HCT116 (cell line): ENCODE measurements around the gene BRICD5. TPM values are rescaled to one million over a fixed set of nuclear protein-coding genes. Genes with fewer than 3 reads are reported as not detected.

ENCODE experiments used
- ATAC-seq: fragments of 200-7000 bp; cut with Tn5 transposase; 2 replicates; pipeline ENCODE4 v1.9.1; 2020; ENCODE audit warnings: mild to moderate bottlenecking, moderate library complexity
- BruUV-seq: library from RNA; stranded (reverse); fragments of 400-500 nt; replicated peaks from 2 replicates; lab custom pipeline; 2021; lab: Mats Ljungman, UMichigan
- CTCF ChIA-PET: fragments of 300-600 bp; sonication (Branson Sonifier 250); formaldehyde crosslinking; loops from one replicate; lab custom pipeline; 2021; ENCODE audit warnings: antibody characterized with exemption; lab: Charles Lee
- POLR2A ChIA-PET: fragments of 300-600, 350-600 bp; sonication (Branson Sonifier 250); formaldehyde crosslinking; loops from one replicate; lab custom pipeline; 2021; ENCODE audit warnings: antibody characterized with exemption; lab: Charles Lee
- RAD21 ChIA-PET, 2 experiments: fragments of 300-600 bp; sonication (Branson Sonifier 250); formaldehyde crosslinking; loops; one replicate each; lab custom pipeline; 2023; ENCODE audit warnings: low total read pairs in 2 of 2; ENCODE audit not compliant: uncharacterized antibody in 2 of 2, unreplicated experiment in 2 of 2, low non-redundant PET in 1 of 2; lab: Charles Lee
- DNase-seq: peaks from one replicate; pipeline ENCODE4 v3.0.0-alpha.2; 2010; ENCODE audit warnings: low read depth, low spot score
- H2AFZ ChIP-seq: fragments of 200-600 bp; shearing (Covaris generic), sonication (generic); 2 replicates; pipeline ENCODE4 v1.6.1; 2017; ENCODE audit warnings: low read depth, mixed run types, mixed read lengths, antibody characterized with exemption, low read length; ENCODE audit not compliant: poor library complexity, severe bottlenecking
- H3K27ac ChIP-seq: 2 replicates; pipeline ENCODE4 v1.5.1; 2012; ENCODE audit warnings: low read depth, low read length
- H3K27me3 ChIP-seq: fragments of 200-600 bp; sonication (generic); 2 replicates; pipeline ENCODE4 v1.6.1; 2016; ENCODE audit warnings: mixed run types, low read length, mixed read lengths; ENCODE audit not compliant: insufficient read depth
- H3K36me3 ChIP-seq, 2 experiments: fragments of 200-500 bp in 1 of 2; fragments of 200-600 bp in 1 of 2; sonication (Bioruptor generic) in 1 of 2; sonication (generic) in 1 of 2; 2 replicates each; pipeline versions ENCODE4 v1.5.1 to v1.6.1; 2014 to 2016; ENCODE audit warnings: low read length in 2 of 2, inconsistent platforms in 1 of 2, mixed read lengths in 1 of 2, mixed run types in 1 of 2; ENCODE audit not compliant: insufficient read depth in 2 of 2, control insufficient read depth in 1 of 2
- H3K4me1 ChIP-seq, 2 experiments: fragments of 200-600 bp in 1 of 2; sonication (generic) in 1 of 2; 2 replicates each; pipeline versions ENCODE4 v1.5.1 to v1.6.1; 2012 to 2017; ENCODE audit warnings: low read length in 2 of 2, inconsistent platforms in 1 of 2, mild to moderate bottlenecking in 1 of 2, mixed read lengths in 1 of 2, mixed run types in 1 of 2, moderate library complexity in 1 of 2; ENCODE audit not compliant: insufficient read depth in 2 of 2, control insufficient read depth in 1 of 2
- H3K4me2 ChIP-seq: fragments of 200-600 bp; sonication (generic); 2 replicates; pipeline ENCODE4 v1.6.1; 2017; ENCODE audit warnings: mixed run types, low read length, mixed read lengths
- H3K4me3 ChIP-seq, 2 experiments: fragments of 200-600 bp in 1 of 2; sonication (generic) in 1 of 2; replicated peaks in 1 of 2; 2 replicates each; pipeline ENCODE4 v1.5.1; 2011 to 2016; ENCODE audit warnings: low read length in 2 of 2, control low read depth in 1 of 2, low read depth in 1 of 2, mild to moderate bottlenecking in 1 of 2, mixed read lengths in 1 of 2, mixed run types in 1 of 2
- H3K79me2 ChIP-seq: fragments of 200-600 bp; sonication (generic); 2 replicates; pipeline ENCODE4 v1.6.1; 2017; ENCODE audit warnings: mild to moderate bottlenecking, mixed run types, low read length, moderate library complexity, mixed read lengths; ENCODE audit not compliant: insufficient read depth
- H3K9ac ChIP-seq: fragments of 200-600 bp; sonication (generic); 2 replicates; pipeline ENCODE4 v1.6.1; 2016; ENCODE audit warnings: low read length, mixed read lengths
- H3K9me2 ChIP-seq: fragments of 200-600 bp; sonication (generic), shearing (Covaris generic); 2 replicates; pipeline ENCODE4 v1.6.1; 2017; ENCODE audit warnings: mixed run types, mild to moderate bottlenecking, moderate library complexity; ENCODE audit not compliant: insufficient read depth
- H3K9me3 ChIP-seq, 2 experiments: fragments of 200-500 bp in 1 of 2; fragments of 200-600 bp in 1 of 2; sonication (Bioruptor generic) in 1 of 2; sonication (generic) in 1 of 2; 2 replicates each; pipeline ENCODE4 v1.6.1; 2014 to 2017; ENCODE audit warnings: low read length in 2 of 2, mixed read lengths in 2 of 2, inconsistent platforms in 1 of 2, low read depth in 1 of 2, mild to moderate bottlenecking in 1 of 2, mixed run types in 1 of 2, moderate library complexity in 1 of 2; ENCODE audit not compliant: control insufficient read depth in 1 of 2, insufficient read depth in 1 of 2
- H4K20me1 ChIP-seq: fragments of 200-600 bp; sonication (generic), shearing (Covaris generic); 2 replicates; pipeline ENCODE4 v1.6.1; 2017; ENCODE audit warnings: mixed run types, mild to moderate bottlenecking, moderate library complexity; ENCODE audit not compliant: insufficient read depth
- EGR1 ChIP-seq: IDR thresholded peaks from 2 replicates; pipeline ENCODE4 v1.6.1; 2012; ENCODE audit warnings: low read depth
- EZH2 ChIP-seq: fragments of 200-600 bp; sonication (generic); IDR thresholded peaks from 2 replicates; pipeline ENCODE4 v1.6.1; 2017; ENCODE audit warnings: antibody characterized with exemption, mixed run types
- FOSL1 ChIP-seq: IDR thresholded peaks from 2 replicates; pipeline ENCODE4 v1.6.1; 2012; ENCODE audit warnings: low read depth
- POLR2A ChIP-seq: IDR thresholded peaks from 2 replicates; pipeline ENCODE4 v1.7.0; 2011; ENCODE audit warnings: borderline replicate concordance; ENCODE audit not compliant: insufficient read depth, insufficient read length; ENCODE audit errors: extremely low read depth
- POLR2AphosphoS5 ChIP-seq: IDR thresholded peaks from 2 replicates; pipeline ENCODE4 v1.6.1; 2011; ENCODE audit warnings: mild to moderate bottlenecking, low read depth, low read length, moderate library complexity
- RAD21 ChIP-seq: IDR thresholded peaks from 2 replicates; pipeline ENCODE4 v1.6.1; 2012; ENCODE audit warnings: low read depth, mild to moderate bottlenecking
- SRF ChIP-seq: IDR thresholded peaks from 2 replicates; pipeline ENCODE4 v1.6.1; 2012; ENCODE audit warnings: low read depth
- ZFX ChIP-seq: fragments of 450-650 bp; IDR thresholded peaks from 2 replicates; pipeline ENCODE4 v1.6.1; 2017
- ZNF274 ChIP-seq: fragments of 200-500 bp; sonication (Bioruptor generic); IDR thresholded peaks from 2 replicates; pipeline ENCODE4 v1.6.1; 2014; ENCODE audit warnings: mild to moderate bottlenecking, low read depth, low read length, inconsistent platforms
- intact Hi-C: fragments of 100-400 bp; cut with micrococcal nuclease; formaldehyde crosslinking; loops from 2 replicates; pipeline ENCODE4 v1.10.0; 2022
- total RNA-seq: library from RNA; stranded (reverse); gene quantifications from one replicate; pipeline ENCODE4 v1.2.1, GENCODE V29; 2021; ENCODE audit not compliant: unreplicated experiment
- TF ChIP-seq, protein P1 (sequence below): IDR thresholded peaks from 2 replicates; pipeline ENCODE4 v1.6.1; 2012
- TF ChIP-seq, protein P2 (sequence below), 3 experiments: fragments of 200-600 bp in 1 of 3; sonication (generic) in 1 of 3; IDR thresholded peaks in 2 of 3; conservative IDR thresholded peaks in 1 of 3; 2 replicates each; pipeline ENCODE4 v1.5.1; 2012 to 2017; ENCODE audit warnings: low read depth in 2 of 3, low read length in 2 of 3, antibody characterized with exemption in 1 of 3, borderline replicate concordance in 1 of 3, control low read depth in 1 of 3, mild to moderate bottlenecking in 1 of 3, mixed read lengths in 1 of 3, mixed run types in 1 of 3, moderate library complexity in 1 of 3; ENCODE audit not compliant: insufficient read depth in 1 of 3
- TF ChIP-seq, protein P3 (sequence below): IDR thresholded peaks from 2 replicates; pipeline ENCODE4 v1.6.1; 2012

The BRICD5 gene
- total RNA-seq, 1 experiment from 2014 or later = 9.8 TPM

DNA sequence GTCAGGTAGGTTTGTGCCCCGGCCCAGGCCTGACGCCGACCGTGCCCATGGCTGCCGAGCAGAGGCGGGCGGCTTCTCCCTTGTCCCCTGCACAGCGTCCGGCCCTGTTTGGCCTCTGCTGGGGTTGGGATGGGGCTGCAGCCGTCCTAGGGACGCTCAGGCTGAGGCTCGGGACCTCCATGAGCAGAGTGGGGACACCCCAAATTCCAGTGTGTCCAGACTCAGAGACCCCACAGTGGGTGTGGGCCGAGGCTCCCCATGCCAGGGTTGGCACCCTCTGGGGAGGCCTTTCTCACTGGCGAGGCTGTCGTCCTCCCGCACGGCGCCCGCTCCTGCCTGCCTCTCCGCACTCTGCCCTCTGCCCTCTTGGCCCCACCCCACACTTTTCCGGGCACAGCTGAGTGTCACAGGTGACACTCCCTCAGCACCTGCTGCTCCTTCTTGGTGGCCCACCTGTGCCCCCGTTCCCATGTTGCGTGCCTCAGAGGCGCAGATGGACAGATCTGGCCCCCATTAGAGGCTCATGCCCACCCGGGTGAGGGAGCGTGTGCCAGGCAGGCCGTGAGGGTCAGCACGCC, 39.0 kb downstream of the BRICD5 start:
- H2AFZ ChIP-seq = no peak overlapping the region
- peaks cover 15% of the 10 kb centered on the region for H3K79me2 ChIP-seq
- RAD21 ChIA-PET = no interaction called here
- BruUV-seq = no TSS peak
- peaks cover 12 to 51% of the 10 kb centered on the region in 2 experiments; a peak in 3 of 4 replicates for H3K36me3 ChIP-seq
- no peak for TF ChIP-seq POLR2A
- no peak for TF ChIP-seq ZFX
- TF ChIP-seq POLR2AphosphoS5 = no peak
- no peak for TF ChIP-seq RAD21
- TF ChIP-seq, protein P1, sequence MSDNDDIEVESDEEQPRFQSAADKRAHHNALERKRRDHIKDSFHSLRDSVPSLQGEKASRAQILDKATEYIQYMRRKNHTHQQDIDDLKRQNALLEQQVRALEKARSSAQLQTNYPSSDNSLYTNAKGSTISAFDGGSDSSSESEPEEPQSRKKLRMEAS = no peak
- no peak overlapping the region for H3K4me3 ChIP-seq
- no peaks in the 10 kb centered on the region for H3K9me2 ChIP-seq
- DNase-seq (no peak), ATAC-seq (no peak)
- H3K27me3 ChIP-seq = no peaks in the 10 kb centered on the region
- intact Hi-C loops = no loop called here
- H3K4me2 ChIP-seq = no peak overlapping the region
- POLR2A ChIA-PET = interaction anchor here (1.4 kb wide), 1 partner anchor 16 kb away, joined by 10 read pairs; the partner anchor contains the start of gene TRAF7
- H3K27ac ChIP-seq = no peak overlapping the region
- no peaks in the 10 kb centered on the region for H4K20me1 ChIP-seq
- H3K4me1 ChIP-seq = no peaks in the 10 kb centered on the region
- CTCF ChIA-PET = no interaction called here
- no peak overlapping the region for H3K9ac ChIP-seq
- no peaks in the 10 kb centered on the region for H3K9me3 ChIP-seq

DNA sequence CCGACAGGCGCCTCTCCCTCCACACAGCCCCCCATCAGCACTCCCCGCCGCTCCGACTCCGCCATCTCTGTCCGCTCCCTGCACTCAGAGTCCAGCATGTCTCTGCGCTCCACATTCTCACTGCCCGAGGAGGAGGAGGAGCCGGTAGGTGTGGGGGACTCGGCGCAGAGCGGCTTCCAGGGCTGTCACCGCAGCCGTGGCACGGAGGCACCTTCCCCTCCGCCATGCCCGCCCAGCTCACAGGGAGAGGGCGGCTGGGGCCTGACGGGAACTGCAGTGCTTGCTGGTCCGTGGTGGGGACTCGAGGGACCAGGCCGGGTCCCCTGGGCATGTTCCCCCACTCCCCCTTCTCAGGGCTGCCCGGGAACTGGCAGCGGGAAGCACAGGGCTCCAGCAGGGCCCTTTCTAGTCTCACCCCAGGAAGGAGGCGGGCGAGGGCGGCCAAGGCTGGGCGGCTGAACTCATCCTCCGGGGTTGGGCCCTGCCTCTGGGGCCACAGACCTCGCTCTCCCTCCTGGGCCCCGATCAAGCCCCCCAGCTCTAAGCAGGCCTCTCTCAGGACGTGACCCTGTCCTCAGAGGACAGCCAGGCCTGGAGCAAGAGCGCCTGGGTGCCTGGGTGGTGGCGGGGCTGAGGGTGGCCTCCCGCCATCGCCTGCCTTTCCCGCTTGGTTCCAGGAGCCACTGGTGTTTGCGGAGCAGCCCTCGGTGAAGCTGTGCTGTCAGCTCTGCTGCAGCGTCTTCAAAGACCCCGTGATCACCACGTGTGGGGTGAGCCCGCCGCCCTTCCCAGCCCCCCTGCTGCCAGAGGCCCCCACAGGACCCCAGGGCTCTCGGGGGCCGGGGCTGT, 39.9 kb downstream of the BRICD5 start:
- BruUV-seq = no TSS peak
- Histone ChIP-seq H3K27ac (no peak overlapping the region), H4K20me1 (no peaks in the 10 kb centered on the region), H3K9ac (no peak overlapping the region), H3K36me3 (peaks cover 16 to 56% of the 10 kb centered on the region in 2 experiments; a peak in 3 of 4 replicates), H2AFZ (no peak overlapping the region)
- CTCF ChIA-PET = no interaction called here
- DNase-seq = no peak
- RAD21 ChIA-PET = no interaction called here
- no peak for TF ChIP-seq EGR1
- no peak for TF ChIP-seq ZFX
- TF ChIP-seq, protein P2, sequence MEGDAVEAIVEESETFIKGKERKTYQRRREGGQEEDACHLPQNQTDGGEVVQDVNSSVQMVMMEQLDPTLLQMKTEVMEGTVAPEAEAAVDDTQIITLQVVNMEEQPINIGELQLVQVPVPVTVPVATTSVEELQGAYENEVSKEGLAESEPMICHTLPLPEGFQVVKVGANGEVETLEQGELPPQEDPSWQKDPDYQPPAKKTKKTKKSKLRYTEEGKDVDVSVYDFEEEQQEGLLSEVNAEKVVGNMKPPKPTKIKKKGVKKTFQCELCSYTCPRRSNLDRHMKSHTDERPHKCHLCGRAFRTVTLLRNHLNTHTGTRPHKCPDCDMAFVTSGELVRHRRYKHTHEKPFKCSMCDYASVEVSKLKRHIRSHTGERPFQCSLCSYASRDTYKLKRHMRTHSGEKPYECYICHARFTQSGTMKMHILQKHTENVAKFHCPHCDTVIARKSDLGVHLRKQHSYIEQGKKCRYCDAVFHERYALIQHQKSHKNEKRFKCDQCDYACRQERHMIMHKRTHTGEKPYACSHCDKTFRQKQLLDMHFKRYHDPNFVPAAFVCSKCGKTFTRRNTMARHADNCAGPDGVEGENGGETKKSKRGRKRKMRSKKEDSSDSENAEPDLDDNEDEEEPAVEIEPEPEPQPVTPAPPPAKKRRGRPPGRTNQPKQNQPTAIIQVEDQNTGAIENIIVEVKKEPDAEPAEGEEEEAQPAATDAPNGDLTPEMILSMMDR (IDR thresholded peaks at IDR 0.05 in 2 of 3, conservative IDR thresholded peaks at IDR 0.05 in 1 of 3; ENCODE audit: borderline replicate concordance in 1 of 3, insufficient read depth in 1 of 3, low read depth in 2 of 3, low read length in 2 of 3) = no peak
- TF ChIP-seq, protein P3, sequence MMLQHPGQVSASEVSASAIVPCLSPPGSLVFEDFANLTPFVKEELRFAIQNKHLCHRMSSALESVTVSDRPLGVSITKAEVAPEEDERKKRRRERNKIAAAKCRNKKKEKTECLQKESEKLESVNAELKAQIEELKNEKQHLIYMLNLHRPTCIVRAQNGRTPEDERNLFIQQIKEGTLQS = no peak
- no peak for TF ChIP-seq FOSL1
- no peak for TF ChIP-seq SRF
- TF ChIP-seq, protein P1 = no peak
- TF ChIP-seq EZH2 = no peak
- TF ChIP-seq ZNF274 = no peak
- no peak for TF ChIP-seq RAD21
- TF ChIP-seq, all 23 proteins: peak for 0
- Histone ChIP-seq H3K4me2 (no peak overlapping the region), H3K79me2 (peaks cover 24% of the 10 kb centered on the region), H3K4me3 (no peak overlapping the region), H3K9me2 (no peaks in the 10 kb centered on the region), H3K4me1 (no peaks in the 10 kb centered on the region), H3K27me3 (no peaks in the 10 kb centered on the region), H3K9me3 (no peaks in the 10 kb centered on the region)
- POLR2A ChIA-PET = interaction anchor here (1.7 kb wide), 1 partner anchor 15 kb away, joined by 5 read pairs; the partner anchor contains the start of gene TRAF7
- ATAC-seq = no peak
- intact Hi-C loops = no loop called here
